ENCODE data around the gene CDH23. TPM values are rescaled to one million over a fixed set of nuclear protein-coding genes. Genes with fewer than 3 reads are reported as not detected.

The CDH23 gene
- polyA plus RNA-seq, 1 donor, result 4.2 TPM

DNA sequence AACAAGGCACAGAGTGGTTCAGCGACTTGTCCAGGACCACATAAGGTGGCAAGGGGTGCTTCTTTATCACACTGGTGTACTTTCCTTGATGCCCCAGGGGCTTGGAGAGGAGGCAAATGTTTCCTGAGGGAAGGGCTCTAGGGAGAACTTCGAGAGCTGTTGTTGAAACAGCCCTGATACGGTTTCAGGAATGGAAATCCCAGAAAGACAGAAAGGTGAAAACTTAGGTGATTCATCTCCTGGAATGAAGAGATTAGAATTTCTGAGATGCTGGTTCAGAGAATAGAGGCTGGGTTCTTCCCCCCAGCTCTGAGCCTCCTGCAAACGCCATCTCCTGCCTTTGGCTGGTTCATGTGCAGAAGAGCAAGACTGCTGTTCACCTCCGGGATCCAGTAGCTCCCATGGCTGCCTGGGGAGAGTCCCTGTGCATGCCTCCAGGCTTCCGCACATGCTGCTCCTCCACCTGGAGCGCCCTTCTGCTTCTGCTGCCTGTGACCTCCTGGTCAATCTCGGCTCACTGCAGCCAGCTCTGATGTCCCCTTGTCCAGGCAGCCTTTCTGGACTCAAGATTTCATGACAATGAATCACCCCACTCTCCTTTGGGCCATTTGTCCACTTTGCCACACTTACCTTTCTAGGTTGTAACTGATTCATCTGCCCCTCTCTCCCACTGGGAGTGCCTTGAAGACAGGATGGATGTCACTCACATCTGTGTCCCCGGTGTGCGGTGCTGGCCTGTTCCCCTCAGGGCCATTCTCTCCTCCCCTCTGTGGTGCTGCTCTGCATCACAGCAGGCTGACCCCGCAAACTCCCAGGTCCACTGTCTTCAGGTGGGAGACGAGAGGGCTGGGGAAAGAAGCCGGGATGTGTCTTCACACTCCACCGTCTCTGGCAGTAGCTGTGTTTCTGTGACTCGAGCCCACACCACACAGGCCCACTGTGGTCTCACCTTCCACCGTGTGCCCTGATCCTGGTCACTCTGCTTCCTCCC is 3.6 kb upstream of the CDH23 start:
- no peak for DNase-seq

DNA sequence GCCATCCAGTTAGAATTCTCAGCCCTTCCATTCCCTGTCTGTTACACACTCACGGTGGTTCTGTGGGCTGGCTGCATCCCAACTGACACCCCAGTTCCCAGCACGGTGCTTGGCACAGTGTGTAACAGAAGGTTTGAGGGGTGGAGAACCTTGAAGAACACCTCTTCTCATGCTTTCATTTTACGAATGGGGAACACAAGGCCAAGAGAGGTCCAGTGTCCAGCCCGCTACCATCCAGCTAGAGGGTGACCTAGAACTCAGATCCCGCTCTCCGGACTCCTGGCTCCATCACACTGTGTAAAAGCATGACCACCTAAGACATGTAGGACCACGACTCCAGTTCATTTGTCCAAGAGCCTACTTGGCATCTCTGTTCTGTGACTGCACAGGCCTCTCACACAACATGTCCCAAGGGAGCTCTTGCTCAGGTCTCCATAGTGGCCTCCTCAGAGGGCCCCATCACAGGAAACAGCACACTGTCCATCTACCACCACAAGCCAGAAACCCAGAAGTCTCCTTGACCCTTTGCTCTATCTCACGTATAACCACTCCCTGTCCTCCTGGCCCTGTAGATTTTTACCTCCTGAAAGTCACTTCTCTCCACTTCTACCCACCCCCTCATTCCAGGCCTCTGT is 2.8 kb upstream of the CDH23 start:
- DNase-seq, result no peak

DNA sequence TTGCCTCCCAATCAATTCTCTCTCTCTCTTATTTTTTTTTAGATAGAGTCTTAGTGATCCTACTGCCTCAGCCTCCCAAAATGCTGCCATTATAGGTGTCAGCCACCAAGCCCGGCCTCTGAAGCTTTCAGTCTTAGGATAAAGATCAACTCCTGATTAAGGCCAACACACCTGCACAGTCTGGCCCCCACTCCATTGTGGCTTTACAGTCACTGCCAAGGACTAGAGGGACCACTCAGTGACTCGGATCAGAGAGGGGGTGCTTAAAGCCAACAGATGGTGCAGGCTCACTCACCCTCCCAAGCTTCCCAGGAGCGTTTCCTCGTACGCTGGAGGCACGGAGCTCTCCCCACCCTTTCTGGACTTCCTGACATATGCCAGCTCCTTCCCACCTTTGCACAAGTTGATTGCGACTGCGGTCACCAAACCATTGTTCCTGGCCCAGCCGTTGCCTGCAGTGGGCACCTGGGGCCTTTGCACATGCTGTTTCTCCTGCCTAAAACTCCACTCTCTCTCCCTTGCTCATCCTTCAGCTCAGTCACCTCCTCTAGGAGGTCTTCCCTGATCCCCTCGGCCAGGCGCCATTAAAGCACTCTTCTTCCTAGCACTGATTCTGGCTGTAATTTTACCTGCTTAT is 1.7 kb upstream of the CDH23 start:
- DNase-seq, result no peak

DNA sequence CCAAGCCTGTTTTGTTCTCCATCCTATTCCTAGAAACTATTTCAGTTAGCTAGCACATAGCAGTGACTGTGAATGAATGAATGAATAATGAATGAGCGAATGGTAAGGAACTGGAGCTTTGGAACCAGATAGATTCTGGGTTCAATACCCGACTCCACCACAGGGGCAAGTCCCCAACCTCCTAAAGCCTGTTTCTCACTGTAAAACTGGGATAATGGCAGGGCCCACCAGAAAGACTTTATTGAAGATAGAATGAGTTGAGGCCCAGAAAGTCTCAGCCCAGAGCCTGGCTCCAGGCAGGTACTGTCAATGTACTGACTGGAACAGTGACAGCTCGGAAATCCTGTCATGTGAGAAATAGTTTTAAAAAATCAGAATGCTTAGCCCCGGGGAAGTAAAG is 1.1 kb upstream of the CDH23 start:
- DNase-seq, result no peak

DNA sequence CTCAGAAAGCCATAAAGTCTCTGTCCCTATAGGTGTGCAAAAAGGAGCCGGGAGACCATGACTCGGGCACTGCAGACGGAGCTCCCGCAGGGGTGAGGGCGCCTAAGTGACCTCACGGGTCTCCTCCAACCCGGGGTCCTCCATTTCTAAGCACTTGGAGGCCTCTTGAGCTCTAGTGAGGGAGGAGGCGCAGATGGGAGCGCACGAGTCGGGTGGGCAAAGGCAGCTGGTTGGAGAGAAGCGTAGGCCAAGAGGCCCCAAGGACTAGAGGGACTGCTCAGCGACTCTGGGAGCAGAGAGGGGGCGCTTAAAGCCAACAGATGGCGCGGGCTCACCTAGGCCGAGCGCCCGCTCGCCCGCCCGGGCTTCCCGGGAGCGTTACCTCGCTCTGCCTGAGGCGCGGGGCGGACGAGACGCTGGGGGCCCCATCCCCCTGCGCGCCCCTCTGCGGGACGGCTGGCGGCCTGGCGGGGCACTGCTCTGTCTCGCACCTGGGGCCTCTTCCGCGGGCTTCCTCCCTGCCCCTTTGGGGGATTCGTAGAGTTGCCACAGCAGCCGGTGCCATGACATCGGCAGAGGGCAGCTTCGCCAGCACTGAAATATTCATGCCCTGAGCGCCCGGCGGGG is 523 bp upstream of the CDH23 start:
- peak; percentile 72 for DNase-seq

DNA sequence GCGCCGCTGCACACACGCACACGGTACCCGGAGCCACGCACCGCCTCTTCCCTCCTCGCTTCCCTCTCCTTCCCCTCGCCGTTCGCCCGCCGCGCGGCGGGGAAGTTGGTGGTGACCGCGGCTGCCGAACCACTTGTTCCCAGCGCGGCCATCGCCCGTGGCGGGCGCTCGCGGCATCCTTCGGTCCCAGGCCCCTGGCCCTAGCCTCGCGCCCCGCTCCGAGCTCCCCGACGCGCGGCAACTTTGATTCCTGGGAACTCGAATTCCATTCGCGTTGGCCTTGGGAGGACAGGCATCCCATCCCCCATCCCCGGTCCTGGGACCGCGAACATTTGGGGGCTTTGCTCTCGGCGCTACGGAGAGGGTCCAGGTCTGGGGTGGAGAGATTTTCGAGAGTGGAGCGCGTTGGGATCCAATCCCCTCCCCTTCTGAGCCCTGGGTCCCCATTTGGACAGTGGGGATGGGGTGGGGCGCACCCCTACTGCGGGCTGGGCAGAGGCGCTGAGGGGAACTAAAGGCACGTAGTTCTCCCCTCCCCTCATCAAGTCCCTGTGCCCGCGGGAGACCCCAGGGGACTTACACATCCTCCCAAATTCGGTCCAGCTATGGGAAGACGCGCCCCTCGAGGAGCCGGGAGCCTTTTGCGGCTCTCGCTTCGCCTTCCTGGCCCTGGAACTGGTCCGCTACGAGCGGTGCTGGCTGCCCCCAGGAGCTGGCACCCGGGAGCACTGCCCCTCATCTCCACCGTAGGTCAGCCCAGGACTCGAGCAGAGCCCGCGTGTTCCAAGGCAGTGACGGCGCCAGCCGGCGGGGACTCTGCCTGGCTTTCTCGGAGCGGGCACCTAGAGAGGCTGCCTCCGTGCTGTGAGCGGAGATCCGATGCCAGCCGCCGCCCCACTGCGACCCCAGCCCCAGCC is 834 bp downstream of the CDH23 start:
- DNase-seq, result no peak

DNA sequence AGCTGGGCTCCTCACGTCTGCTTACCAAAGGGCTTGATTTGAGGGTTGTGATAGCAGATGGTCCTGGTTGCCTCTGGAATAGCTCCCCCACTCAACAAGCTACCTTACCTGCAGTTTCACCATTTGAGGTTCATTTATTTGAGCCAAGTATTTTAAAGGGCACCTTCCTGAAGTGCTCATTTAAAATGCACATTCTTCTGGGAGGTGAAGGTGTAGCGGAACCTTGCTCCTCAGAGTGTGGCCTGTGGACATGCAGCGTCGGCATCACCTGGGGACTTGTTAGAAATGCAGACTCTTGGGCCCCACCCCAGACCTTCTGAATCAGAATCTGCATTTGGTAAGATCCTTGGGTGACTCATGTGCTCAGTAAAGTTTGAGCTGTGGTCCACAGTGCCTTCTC is 2.3 kb downstream of the CDH23 start:
- no peak for DNase-seq

DNA sequence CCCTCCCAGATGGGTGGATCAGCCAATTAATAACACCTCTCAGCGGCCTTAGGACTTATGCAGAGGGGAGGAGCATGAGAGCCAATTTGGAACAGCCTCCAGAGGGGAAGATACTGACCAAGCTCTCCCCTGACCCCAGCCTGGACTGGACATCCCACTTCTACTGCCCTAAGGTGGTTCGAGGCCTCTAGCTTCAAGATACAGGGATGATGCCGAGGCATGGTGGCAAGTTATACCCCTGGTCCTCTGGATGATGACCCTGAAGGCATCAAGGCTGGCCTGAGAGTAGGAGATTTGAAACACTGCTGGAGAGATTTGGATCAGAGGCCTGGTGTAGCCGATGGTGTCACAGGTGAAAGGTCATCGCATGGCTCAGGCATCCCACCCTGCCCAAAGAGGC is 3.2 kb downstream of the CDH23 start:
- DNase-seq, result no peak

DNA sequence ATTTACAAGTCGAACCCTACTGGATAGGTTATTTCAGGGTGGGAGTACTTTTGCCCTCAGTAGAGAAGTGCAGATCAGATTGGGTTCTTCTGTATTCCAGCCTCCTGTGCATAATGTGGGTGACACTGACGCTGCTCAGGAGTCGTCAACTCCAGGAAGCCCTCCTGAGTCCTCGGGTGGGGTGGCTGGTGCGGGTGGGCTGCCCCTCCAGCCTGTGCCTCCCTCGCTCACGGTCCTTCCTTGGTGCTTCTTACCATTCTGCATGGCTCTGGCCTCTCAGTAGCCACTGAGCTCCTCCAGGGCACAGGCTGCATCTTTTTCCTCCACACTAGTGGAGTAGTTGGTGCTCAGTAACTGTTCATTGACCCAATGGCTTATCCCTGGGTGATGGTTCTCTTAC is 4.3 kb downstream of the CDH23 start:
- no peak for DNase-seq

DNA sequence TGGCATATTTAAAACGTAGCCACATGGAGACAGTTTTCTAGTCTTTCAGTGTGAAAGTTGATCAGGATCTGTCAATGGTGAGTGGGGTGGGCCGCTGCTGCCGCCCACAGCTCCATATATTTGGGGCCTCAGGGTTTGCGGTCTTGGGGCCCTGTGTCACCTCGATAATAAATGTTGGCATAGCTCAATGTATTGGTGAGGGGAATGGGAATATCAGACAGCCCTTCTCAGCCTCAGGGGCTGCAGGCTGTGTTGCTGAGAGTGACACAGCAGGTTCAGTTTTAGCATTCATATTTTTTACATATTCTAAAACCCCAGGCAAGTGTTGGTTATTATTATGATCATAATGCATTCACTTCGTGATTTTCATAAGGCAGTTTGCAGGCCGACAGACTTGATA is 5.3 kb downstream of the CDH23 start:
- DNase-seq, result no peak

DNA sequence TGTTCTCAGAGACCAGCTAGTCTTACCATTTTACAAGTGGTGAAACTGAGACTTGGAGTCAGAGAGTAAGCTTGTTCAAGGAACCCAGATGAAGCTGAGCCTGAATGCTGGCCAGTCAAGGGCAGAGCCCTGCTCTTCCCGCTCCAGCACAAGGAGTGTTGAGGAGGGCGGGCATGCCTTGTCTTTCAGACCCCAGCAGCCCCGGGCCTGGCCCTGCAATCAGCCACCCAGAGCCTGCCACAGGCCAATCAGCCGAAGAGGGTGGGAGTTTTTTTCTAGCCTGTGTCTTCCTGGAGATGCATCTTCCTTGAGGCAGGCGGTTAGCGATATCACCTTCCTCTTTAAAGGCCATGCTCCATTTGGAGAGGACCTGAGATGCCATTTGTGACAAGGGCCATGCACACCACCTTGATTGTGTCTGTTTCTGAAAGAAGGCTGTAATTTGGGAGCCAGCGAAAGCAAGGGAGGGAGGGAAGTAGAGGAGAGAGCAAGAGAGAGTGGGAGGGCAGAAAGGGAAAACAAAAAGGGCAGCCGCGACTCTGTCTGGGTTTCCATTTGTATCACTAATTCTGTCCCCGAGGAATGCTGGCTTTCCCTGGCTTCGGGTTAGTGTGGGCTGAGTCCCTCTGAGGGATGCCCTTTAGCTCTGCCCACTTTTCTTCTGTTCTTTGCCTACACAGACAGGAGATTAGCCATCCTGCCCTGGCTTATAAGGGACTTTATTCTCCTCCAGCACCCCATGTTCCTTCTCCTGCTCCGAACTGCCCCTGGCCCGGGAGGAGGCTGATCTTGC is 8.0 kb downstream of the CDH23 start:
- no peak for DNase-seq

DNA sequence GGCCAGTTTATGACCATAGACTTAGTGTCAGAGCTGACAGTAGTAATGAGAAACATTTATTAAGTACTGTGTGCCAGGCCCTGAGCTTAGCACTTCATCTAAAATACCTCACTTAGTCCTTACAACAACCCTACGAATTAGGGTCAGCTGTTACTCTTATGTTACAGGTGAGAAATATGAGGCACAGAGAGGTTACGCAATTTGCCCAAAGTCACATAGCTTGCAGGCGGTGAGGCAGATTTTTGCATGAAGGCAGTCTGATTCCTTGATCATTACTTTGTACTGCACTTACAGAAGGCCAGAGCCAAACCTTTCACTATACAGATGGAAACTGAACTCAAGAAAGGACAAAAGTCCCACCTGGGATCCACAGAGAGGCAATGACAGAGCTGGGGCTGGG is 10.2 kb downstream of the CDH23 start:
- no peak for DNase-seq

DNA sequence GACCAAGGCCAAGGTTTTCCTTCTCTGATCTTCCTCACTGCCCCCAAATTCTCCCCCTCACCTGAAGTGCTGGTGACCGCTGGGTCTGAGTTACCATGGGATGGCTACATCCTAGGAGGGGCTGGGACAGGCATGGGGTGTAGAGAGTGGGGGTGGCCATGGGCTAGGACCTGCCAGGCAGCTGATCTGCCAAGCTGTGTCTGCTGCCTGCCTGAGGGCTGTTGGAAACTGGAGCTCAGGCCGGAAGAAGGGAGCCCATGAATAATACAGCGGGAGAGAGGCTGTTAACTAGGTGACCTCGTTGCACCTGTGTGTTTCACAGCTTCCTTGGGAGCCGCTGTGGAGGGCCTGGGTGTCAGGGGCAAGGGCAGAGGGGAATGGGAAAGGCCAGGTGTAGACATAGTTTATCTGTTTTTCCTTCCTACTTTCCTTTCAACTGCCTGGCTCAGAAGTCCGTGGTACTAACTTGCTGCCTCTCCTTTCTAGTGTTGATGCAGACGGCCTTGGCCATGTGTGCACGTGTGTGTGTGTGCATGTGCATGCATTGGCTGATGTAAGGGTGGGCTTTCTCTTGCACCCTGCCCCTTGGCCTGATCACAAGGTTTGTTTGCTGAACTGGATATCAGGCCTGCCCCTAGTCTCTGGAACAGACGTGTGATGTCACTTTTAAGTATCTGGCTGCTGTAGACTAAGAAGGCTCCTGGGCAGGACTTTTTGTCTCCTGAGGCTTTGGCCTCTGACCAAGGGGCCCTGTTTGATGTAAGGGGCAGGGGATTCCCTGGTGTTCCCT is 11.9 kb downstream of the CDH23 start:
- no peak for DNase-seq

DNA sequence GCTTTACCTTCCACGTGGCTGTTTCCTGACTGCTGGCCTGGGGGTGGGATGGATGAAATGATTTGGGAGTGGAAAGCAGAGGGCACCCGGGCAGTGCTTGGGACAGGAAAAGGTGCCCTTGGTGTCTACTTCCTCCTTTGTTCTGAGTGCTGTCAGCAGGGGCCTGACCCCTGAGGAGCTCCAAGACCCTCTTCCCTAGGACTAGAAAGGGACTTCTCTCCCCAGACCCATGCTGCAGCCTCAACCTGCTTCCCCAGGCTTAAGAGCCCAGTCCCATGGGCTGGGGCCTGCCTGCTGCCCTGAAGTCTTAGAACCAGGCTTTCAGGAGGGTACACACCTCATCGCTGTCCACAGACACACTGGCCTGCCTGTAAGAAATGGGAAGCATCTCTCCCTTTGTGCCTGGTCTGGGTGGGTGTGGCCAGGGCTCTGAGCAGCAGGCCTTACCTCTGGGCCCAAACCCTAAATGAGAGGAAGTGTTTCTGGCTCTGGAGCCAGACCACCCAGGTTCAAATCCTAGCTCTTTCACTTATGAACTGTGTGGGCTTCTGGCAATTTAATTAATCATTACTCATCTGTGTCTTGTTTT is 12.9 kb downstream of the CDH23 start:
- no peak for DNase-seq

DNA sequence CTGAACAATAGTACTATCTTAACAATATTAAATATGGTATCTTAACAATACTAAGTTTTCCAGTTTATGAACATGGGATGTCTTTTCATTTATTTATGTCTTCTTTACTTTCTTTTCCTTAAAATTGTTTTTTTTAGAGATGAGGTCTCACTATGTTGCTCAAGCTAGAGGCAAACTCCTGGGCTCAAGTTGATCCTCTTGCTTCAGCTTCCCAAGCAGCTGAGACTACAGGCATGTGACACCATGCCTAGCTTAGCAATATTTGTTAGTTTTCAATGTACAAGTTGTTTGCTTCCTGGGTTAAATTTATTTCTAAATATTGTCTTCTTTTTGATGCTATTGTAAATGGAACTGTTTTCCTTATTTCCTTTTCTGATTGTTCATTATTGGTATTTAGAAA is 16.9 kb downstream of the CDH23 start:
- no peak for DNase-seq

DNA sequence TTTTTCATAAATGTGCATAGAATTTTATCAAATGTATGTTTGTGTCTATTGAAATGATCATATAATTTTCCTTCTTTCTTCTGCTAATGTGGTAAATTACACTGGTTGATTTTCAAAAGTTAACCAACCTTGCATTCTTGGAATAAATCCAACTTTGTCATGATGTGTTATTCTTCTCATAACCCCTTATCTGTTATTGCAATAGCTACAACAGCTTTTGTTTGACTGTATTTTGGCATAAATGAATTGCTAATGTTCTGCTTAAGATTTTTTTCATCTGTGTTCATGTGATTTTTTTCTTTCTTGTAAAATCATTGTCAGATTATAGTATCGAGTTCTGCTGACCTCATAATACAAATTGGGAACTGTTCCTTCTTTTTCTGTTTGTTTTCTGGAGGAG is 17.6 kb downstream of the CDH23 start:
- DNase-seq, result no peak

DNA sequence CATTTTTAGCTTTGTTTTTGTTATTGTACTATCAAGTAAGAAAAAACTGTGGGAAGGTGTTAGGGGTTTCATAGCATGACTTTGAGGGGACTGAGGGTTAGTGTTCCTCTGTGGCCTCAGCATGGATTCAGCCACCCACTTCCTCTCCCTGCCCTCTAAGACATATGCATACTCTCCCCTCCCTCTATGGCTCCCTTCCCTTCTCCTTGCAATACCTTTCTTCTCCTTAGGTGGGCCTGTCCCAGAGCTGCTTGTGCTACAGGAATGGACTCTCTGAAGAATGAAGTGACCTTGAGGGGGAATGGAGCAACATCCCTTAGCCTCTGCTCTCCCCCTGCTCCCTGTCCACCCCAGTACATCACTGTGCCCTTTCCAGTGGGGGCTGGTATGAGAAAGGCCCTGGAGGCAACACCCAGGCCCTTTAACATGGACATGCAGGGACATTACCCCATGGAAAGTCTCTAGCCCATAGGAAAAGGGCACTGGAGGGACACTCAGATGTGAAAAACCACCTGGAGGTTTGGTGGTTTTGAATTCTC is 22.4 kb downstream of the CDH23 start:
- DNase-seq, result no peak

DNA sequence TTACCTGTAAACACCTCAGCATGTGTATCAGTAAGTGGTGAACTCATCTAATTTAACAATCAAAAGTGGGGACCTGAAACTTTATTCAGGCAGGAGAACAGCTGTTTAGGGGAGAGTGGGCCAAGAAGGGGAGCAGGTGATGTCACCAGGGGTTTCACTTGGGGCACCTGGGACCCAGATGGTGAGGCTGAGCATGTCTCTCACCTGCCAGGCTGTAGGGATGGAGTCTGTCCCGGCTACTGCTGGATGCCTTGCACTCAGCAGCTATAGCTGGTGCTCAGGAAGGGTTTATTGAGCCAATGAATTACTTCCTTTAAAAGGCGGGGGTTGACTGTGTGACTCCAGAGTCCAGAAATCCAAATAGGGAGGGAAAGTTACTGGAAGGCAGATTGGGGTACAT is 23.0 kb downstream of the CDH23 start:
- DNase-seq, result no peak

DNA sequence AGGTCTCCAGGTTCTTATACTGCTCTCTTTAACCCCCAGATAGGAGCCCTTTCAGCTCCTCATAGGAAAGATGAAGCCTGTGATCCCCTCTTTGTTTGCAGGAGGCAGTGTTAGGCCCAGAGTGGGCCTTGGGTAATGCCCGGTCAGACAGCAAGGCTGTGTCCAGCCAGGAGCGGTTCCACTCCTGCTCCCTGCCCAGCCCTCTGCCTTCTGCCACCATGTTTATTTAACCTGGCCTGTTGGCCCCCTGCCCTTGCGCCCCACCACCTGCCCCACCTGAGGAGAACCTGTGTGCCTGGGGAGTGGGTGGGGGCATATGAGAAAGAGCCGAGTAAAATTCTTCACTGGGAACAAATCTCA is 24.3 kb downstream of the CDH23 start:
- no peak for DNase-seq

DNA sequence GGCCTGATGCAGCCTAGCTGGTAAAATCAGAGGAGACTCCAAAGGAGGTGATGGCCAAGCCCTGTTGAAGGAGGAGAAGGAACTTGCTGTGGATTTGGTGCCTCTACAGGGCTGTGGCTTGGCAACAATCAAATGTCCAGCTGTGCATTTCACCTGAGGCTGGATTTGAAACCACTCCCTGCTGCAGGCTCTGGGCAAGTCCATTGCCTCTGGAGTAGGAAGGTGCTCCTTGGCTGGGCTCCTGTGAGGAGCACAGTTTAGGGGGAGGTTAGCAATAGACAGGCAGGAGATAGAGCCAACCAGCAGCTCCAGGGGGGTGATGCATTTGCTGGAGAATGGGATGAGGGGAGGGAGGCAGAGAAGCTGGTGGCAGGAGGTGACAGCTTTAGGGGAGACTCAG is 26.5 kb downstream of the CDH23 start:
- no peak for DNase-seq

Measured in hindlimb muscle (tissue), 1 donor.